ENCODE results near the gene FSD1.

GRCh38 chr19:4303819-4304537 is 420 bp upstream of the FSD1 start:
- TF ChIP-seq CTCF (IDR thresholded peaks at IDR 0.05), result no peak
- TF ChIP-seq POLR2AphosphoS5 (IDR thresholded peaks at IDR 0.05), result no peak
